OCI-LY1 (cell line): Measurements from ENCODE around the gene RBM20.

Experiments used
- CTCF ChIP-seq: fragments of 200-600 bp; sonication (generic), shearing (Covaris generic); IDR thresholded peaks from 2 replicates; pipeline ENCODE4 v1.5.1; 2017; ENCODE audit warnings: mild to moderate bottlenecking, antibody characterized with exemption, low read length, moderate library complexity, mixed read lengths
- EZH2 ChIP-seq: fragments of 200-600 bp; sonication (generic), shearing (Covaris generic); IDR thresholded peaks from 2 replicates; pipeline ENCODE4 v1.8.0; 2017; ENCODE audit warnings: borderline replicate concordance, mixed run types, mild to moderate bottlenecking, antibody characterized with exemption, low read length, moderate library complexity, mixed read lengths

GRCh38 chr10:110868981-110869380, 224.8 kb downstream of the RBM20 start:
- TF ChIP-seq CTCF: no peak
- TF ChIP-seq EZH2: no peak
